Fibroblast of skin of left biceps (primary cell): Measurements from ENCODE around the gene DPP7.
A peak's percentile ranks its signal among the peaks of the same experiment; 100 is the strongest.

Experiments used
- DNase-seq, 2 experiments: peaks; one replicate each; pipeline ENCODE4 v3.0.0-alpha.2; 2013; ENCODE audit warnings: low read depth in 2 of 2

DPP7 gene

GRCh38 chr9:137088121-137088520 lies 26.4 kb downstream of the DPP7 start:
- no peak for DNase-seq

- no peak for DNase-seq
Measured at GRCh38 chr9:137087409-137087925, 27.1 kb downstream of the DPP7 start.

GRCh38 chr9:137086531-137087408 lies 27.8 kb downstream of the DPP7 start, which contains the start of gene MAN1B1:
Gene MAN1B1, plus strand, starts transcription at chr9:137086985. Its CDS starts 15 bp downstream, at chr9:137087000.
- peak; percentile 93 to 95 for DNase-seq

GRCh38 chr9:137085920-137086530 lies 28.5 kb downstream of the DPP7 start:
- no peak for DNase-seq

- DNase-seq: no peak
Measured at GRCh38 chr9:137084526-137084925, 30.0 kb downstream of the DPP7 start.

- peak; percentile 84 for DNase-seq
Measured at GRCh38 chr9:137083394-137084004, 31.0 kb downstream of the DPP7 start.

GRCh38 chr9:137082925-137083290 lies 31.6 kb downstream of the DPP7 start:
- DNase-seq: no peak

- no peak for DNase-seq
Measured at GRCh38 chr9:137082222-137082924, 32.2 kb downstream of the DPP7 start.

- DNase-seq: no peak
Measured at GRCh38 chr9:137080260-137081122, 34.0 kb downstream of the DPP7 start.

GRCh38 chr9:137079401-137079787 lies 35.1 kb downstream of the DPP7 start:
- DNase-seq: no peak

- no peak for DNase-seq
Measured at GRCh38 chr9:137078701-137079400, 35.7 kb downstream of the DPP7 start.

GRCh38 chr9:137077758-137078693 lies 36.5 kb downstream of the DPP7 start:
- DNase-seq: no peak

- no peak for DNase-seq
Measured at GRCh38 chr9:137077010-137077747, 37.4 kb downstream of the DPP7 start, which contains the start of gene UAP1L1. Gene UAP1L1, plus strand, starts transcription at chr9:137077517. Its CDS starts 16 bp downstream, at chr9:137077533.

GRCh38 chr9:137076636-137077009 lies 37.9 kb downstream of the DPP7 start:
- no peak for DNase-seq

- DNase-seq: no peak
Measured at GRCh38 chr9:137075275-137075775, 39.2 kb downstream of the DPP7 start.

GRCh38 chr9:137074657-137075274 lies 39.8 kb downstream of the DPP7 start:
- no peak for DNase-seq

- no peak for DNase-seq
Measured at GRCh38 chr9:137073992-137074399, 40.5 kb downstream of the DPP7 start.

- DNase-seq: no peak
Measured at GRCh38 chr9:137071282-137071681, 43.3 kb downstream of the DPP7 start.
